Astrocyte (in vitro differentiated cells and primary cell): ENCODE data around the gene OR52A1. TPM values are rescaled to one million over a fixed set of nuclear protein-coding genes. Genes with fewer than 3 reads are reported as not detected.

Experiments
- DNase-seq: peaks from one replicate; pipeline ENCODE4 v3.0.0-alpha.2; 2010; ENCODE audit warnings: low read depth
- FAIRE-seq: peaks from 2 replicates; lab custom pipeline; 2011; peaks lifted over from hg19 to GRCh38; lab: Jason Lieb, UNC
- H2AFZ ChIP-seq: 2 replicates; pipeline ENCODE4 v1.6.0; 2012; ENCODE audit warnings: low read depth, low read length, inconsistent platforms
- H3K27ac ChIP-seq: 2 replicates; pipeline ENCODE4 v1.5.1; 2011; ENCODE audit warnings: low read depth, low read length, inconsistent platforms
- H3K27me3 ChIP-seq: 2 replicates; pipeline ENCODE4 v1.6.0; 2011; ENCODE audit warnings: low read length, inconsistent platforms; ENCODE audit not compliant: insufficient read depth
- H3K36me3 ChIP-seq: 2 replicates; pipeline ENCODE4 v1.5.1; 2011; ENCODE audit warnings: low read length, inconsistent platforms; ENCODE audit not compliant: insufficient read depth
- H3K4me1 ChIP-seq: 2 replicates; pipeline ENCODE4 v1.5.1; 2011; ENCODE audit warnings: low read length, inconsistent platforms; ENCODE audit not compliant: insufficient read depth
- H3K4me2 ChIP-seq: 2 replicates; pipeline ENCODE4 v1.6.0; 2012; ENCODE audit warnings: low read length, inconsistent platforms
- H3K4me3 ChIP-seq: 2 replicates; pipeline ENCODE4 v1.5.1; 2011; ENCODE audit warnings: low read depth, mild to moderate bottlenecking, low read length, inconsistent platforms; ENCODE audit not compliant: insufficient read depth
- H3K79me2 ChIP-seq: 2 replicates; pipeline ENCODE4 v1.6.0; 2012; ENCODE audit warnings: mild to moderate bottlenecking, low read length, inconsistent platforms; ENCODE audit not compliant: insufficient read depth
- H3K9ac ChIP-seq: 2 replicates; pipeline ENCODE4 v1.6.0; 2012; ENCODE audit warnings: mild to moderate bottlenecking, low read length, inconsistent platforms
- H3K9me3 ChIP-seq: 2 replicates; pipeline ENCODE4 v1.5.1; 2012; ENCODE audit warnings: low read depth, mild to moderate bottlenecking, low read length, inconsistent platforms; ENCODE audit not compliant: insufficient read depth
- H4K20me1 ChIP-seq: 2 replicates; pipeline ENCODE4 v1.6.0; 2012; ENCODE audit warnings: low read length, inconsistent platforms; ENCODE audit not compliant: insufficient read depth
- H3K27ac Mint-ChIP-seq: one replicate; pipeline ENCODE4 v1.8.0; 2021; ENCODE audit warnings: mild to moderate bottlenecking, mixed read lengths; ENCODE audit not compliant: unreplicated experiment
- H3K27me3 Mint-ChIP-seq: one replicate; pipeline ENCODE4 v1.8.0; 2021; ENCODE audit warnings: low read depth, mixed read lengths; ENCODE audit not compliant: unreplicated experiment
- H3K36me3 Mint-ChIP-seq: one replicate; pipeline ENCODE4 v1.8.0; 2021; ENCODE audit warnings: low read depth, mixed read lengths; ENCODE audit not compliant: unreplicated experiment
- H3K4me1 Mint-ChIP-seq: one replicate; pipeline ENCODE4 v1.8.0; 2021; ENCODE audit warnings: low read depth, mixed read lengths; ENCODE audit not compliant: unreplicated experiment
- H3K4me3 Mint-ChIP-seq: one replicate; pipeline ENCODE4 v1.8.0; 2021; ENCODE audit warnings: mild to moderate bottlenecking, moderate library complexity, mixed read lengths; ENCODE audit not compliant: unreplicated experiment
- H3K9me3 Mint-ChIP-seq: one replicate; pipeline ENCODE4 v1.8.0; 2021; ENCODE audit warnings: mild to moderate bottlenecking, mixed read lengths; ENCODE audit not compliant: unreplicated experiment
- EZH2 ChIP-seq: IDR thresholded peaks from 2 replicates; pipeline ENCODE4 v1.6.1; 2012; ENCODE audit warnings: mild to moderate bottlenecking, low read length, inconsistent platforms; ENCODE audit not compliant: insufficient read depth
- total RNA-seq: library from RNA; stranded (reverse); gene quantifications from 2 replicates; pipeline ENCODE4 v1.2.1, GENCODE V29; 2021
- TF ChIP-seq, protein P1 (sequence below): IDR thresholded peaks from 2 replicates; pipeline ENCODE4 v1.5.1; 2011; ENCODE audit warnings: low read depth, mild to moderate bottlenecking, inconsistent platforms, low read length, moderate library complexity; ENCODE audit not compliant: insufficient read depth

Gene OR52A1
- total RNA-seq, 1 donor from 2014 or later: not detected

DNA sequence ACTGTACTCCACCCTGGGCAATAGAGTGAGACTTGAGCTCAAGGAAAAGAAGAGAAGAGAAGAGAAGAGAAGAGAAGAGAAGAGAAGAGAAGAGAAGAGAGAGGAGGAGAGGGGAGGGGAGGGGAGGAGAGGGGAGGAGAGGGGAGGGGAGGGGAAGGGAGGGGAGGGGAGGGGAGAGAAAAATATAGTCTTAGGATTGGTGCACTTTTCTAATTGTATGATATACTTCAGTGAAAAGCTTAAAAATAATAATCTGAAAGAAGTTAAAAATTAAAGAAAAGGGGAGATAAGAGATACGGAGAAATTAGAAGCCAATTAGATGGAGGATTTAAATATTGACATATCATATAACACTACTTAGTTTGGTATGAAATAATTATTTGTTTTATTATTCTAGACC is 35.7 kb downstream of the OR52A1 start:
- DNase-seq: no peak

DNA sequence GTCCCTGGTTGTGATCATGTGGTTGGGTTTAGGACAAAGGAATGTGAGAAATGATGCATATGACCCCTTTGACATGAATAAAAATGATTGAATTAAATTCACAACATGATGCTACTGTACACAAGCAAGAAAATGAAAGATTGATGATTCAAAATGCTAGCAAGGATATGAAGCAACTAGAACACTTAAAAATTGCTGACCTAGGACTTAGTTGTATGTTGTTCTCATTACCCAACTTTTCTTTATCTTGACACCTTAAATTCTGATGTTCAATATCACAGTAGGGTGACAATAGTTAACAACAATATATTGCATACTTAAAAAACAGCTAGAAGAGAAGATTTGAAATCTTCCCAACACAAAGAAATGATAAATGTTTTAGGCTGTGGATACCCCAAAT is 37.0 kb downstream of the OR52A1 start:
- TF ChIP-seq EZH2: no peak
- TF ChIP-seq, protein P1, sequence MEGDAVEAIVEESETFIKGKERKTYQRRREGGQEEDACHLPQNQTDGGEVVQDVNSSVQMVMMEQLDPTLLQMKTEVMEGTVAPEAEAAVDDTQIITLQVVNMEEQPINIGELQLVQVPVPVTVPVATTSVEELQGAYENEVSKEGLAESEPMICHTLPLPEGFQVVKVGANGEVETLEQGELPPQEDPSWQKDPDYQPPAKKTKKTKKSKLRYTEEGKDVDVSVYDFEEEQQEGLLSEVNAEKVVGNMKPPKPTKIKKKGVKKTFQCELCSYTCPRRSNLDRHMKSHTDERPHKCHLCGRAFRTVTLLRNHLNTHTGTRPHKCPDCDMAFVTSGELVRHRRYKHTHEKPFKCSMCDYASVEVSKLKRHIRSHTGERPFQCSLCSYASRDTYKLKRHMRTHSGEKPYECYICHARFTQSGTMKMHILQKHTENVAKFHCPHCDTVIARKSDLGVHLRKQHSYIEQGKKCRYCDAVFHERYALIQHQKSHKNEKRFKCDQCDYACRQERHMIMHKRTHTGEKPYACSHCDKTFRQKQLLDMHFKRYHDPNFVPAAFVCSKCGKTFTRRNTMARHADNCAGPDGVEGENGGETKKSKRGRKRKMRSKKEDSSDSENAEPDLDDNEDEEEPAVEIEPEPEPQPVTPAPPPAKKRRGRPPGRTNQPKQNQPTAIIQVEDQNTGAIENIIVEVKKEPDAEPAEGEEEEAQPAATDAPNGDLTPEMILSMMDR: no peak
- Histone ChIP-seq H3K4me1 (no peaks in the 10 kb centered on the region), H3K4me2 (no peak overlapping the region), H3K9me3 (no peaks in the 10 kb centered on the region), H3K4me3 (no peak overlapping the region), H4K20me1 (no peaks in the 10 kb centered on the region), H3K27ac (no peak overlapping the region), H2AFZ (no peak overlapping the region), H3K9ac (no peak overlapping the region), H3K27me3 (no peaks in the 10 kb centered on the region), H3K36me3 (no peaks in the 10 kb centered on the region), H3K79me2 (no peaks in the 10 kb centered on the region)
- H3K27ac Mint-ChIP-seq: no peak overlapping the region
- FAIRE-seq: no peak
- no peaks in the 10 kb centered on the region for H3K9me3 Mint-ChIP-seq
- no peak for DNase-seq
- no peak overlapping the region for H3K4me3 Mint-ChIP-seq
- no peaks in the 10 kb centered on the region for H3K27me3 Mint-ChIP-seq
- no peaks in the 10 kb centered on the region for H3K36me3 Mint-ChIP-seq
- no peaks in the 10 kb centered on the region for H3K4me1 Mint-ChIP-seq

More for the DNA sequence above, 35.7 kb downstream of the OR52A1 start:
- no peaks in the 10 kb centered on the region for H3K4me1 Mint-ChIP-seq
- H3K4me2 ChIP-seq: no peak overlapping the region
- no peak for FAIRE-seq
- H3K36me3 ChIP-seq: no peaks in the 10 kb centered on the region
- H3K4me1 ChIP-seq: no peaks in the 10 kb centered on the region
- no peaks in the 10 kb centered on the region for H3K79me2 ChIP-seq
- no peak overlapping the region for H3K4me3 Mint-ChIP-seq
- H3K27ac Mint-ChIP-seq: no peak overlapping the region
- H3K9ac ChIP-seq: no peak overlapping the region
- H3K27ac ChIP-seq: no peak overlapping the region
- no peaks in the 10 kb centered on the region for H3K27me3 ChIP-seq
- TF ChIP-seq, protein P1: no peak
- TF ChIP-seq EZH2: no peak
- H3K27me3 Mint-ChIP-seq: no peaks in the 10 kb centered on the region
- no peak overlapping the region for H2AFZ ChIP-seq
- H4K20me1 ChIP-seq: no peaks in the 10 kb centered on the region
- H3K36me3 Mint-ChIP-seq: no peaks in the 10 kb centered on the region
- H3K4me3 ChIP-seq: no peak overlapping the region
- no peaks in the 10 kb centered on the region for H3K9me3 Mint-ChIP-seq
- H3K9me3 ChIP-seq: no peaks in the 10 kb centered on the region

DNA sequence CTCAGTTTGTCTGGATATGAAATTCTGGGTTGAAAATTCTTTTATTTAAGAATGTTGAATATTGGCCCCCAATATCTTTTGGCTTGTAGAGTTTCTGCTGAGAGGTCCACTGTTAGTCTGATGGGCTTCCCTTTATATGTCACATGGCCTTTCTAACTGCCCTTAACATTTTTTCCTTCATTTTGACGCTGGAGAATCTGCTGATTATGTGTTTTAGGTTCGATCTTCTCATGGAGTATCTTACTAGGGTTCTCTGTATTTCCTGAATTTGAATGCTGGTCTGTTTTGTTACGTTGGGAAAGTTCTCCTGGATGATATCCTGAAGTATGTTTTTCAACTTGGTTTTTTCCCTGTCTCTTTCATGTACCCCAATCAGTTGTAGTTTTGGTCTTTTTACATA is 39.2 kb downstream of the OR52A1 start:
- H3K9ac ChIP-seq: no peak overlapping the region
- no peaks in the 10 kb centered on the region for H3K9me3 Mint-ChIP-seq
- no peaks in the 10 kb centered on the region for H3K36me3 ChIP-seq
- TF ChIP-seq EZH2: no peak
- TF ChIP-seq, protein P1: no peak
- no peak for FAIRE-seq
- H3K4me1 Mint-ChIP-seq: no peaks in the 10 kb centered on the region
- no peak for DNase-seq
- no peaks in the 10 kb centered on the region for H3K36me3 Mint-ChIP-seq
- H3K4me1 ChIP-seq: no peaks in the 10 kb centered on the region
- H3K4me3 Mint-ChIP-seq: no peak overlapping the region
- H3K79me2 ChIP-seq: no peaks in the 10 kb centered on the region
- no peaks in the 10 kb centered on the region for H4K20me1 ChIP-seq
- H3K27ac ChIP-seq: no peak overlapping the region
- no peak overlapping the region for H3K4me2 ChIP-seq
- no peaks in the 10 kb centered on the region for H3K9me3 ChIP-seq
- no peak overlapping the region for H2AFZ ChIP-seq
- no peak overlapping the region for H3K4me3 ChIP-seq
- H3K27me3 ChIP-seq: no peaks in the 10 kb centered on the region
- H3K27me3 Mint-ChIP-seq: no peaks in the 10 kb centered on the region
- H3K27ac Mint-ChIP-seq: no peak overlapping the region
